HCT116 (cell line): ENCODE data around the gene NUDT2. TPM values are rescaled to one million over a fixed set of nuclear protein-coding genes. Genes with fewer than 3 reads are reported as not detected.

Source experiments
- ATAC-seq: fragments of 200-7000 bp; cut with Tn5 transposase; 2 replicates; pipeline ENCODE4 v1.9.1; 2020; ENCODE audit warnings: mild to moderate bottlenecking, moderate library complexity
- BruUV-seq: library from RNA; stranded (reverse); fragments of 400-500 nt; replicated peaks from 2 replicates; lab custom pipeline; 2021; lab: Mats Ljungman, UMichigan
- CTCF ChIA-PET: fragments of 300-600 bp; sonication (Branson Sonifier 250); formaldehyde crosslinking; loops from one replicate; lab custom pipeline; 2021; ENCODE audit warnings: antibody characterized with exemption; lab: Charles Lee
- POLR2A ChIA-PET: fragments of 300-600, 350-600 bp; sonication (Branson Sonifier 250); formaldehyde crosslinking; loops from one replicate; lab custom pipeline; 2021; ENCODE audit warnings: antibody characterized with exemption; lab: Charles Lee
- RAD21 ChIA-PET, 2 experiments: fragments of 300-600 bp; sonication (Branson Sonifier 250); formaldehyde crosslinking; loops; one replicate each; lab custom pipeline; 2023; ENCODE audit warnings: low total read pairs in 2 of 2; ENCODE audit not compliant: uncharacterized antibody in 2 of 2, unreplicated experiment in 2 of 2, low non-redundant PET in 1 of 2; lab: Charles Lee
- DNase-seq: peaks from one replicate; pipeline ENCODE4 v3.0.0-alpha.2; 2010; ENCODE audit warnings: low read depth, low spot score
- H2AFZ ChIP-seq: fragments of 200-600 bp; shearing (Covaris generic), sonication (generic); 2 replicates; pipeline ENCODE4 v1.6.1; 2017; ENCODE audit warnings: low read depth, mixed run types, mixed read lengths, antibody characterized with exemption, low read length; ENCODE audit not compliant: poor library complexity, severe bottlenecking
- H3K27ac ChIP-seq: 2 replicates; pipeline ENCODE4 v1.5.1; 2012; ENCODE audit warnings: low read depth, low read length
- H3K27me3 ChIP-seq: fragments of 200-600 bp; sonication (generic); 2 replicates; pipeline ENCODE4 v1.6.1; 2016; ENCODE audit warnings: mixed run types, low read length, mixed read lengths; ENCODE audit not compliant: insufficient read depth
- H3K36me3 ChIP-seq, 2 experiments: fragments of 200-500 bp in 1 of 2; fragments of 200-600 bp in 1 of 2; sonication (Bioruptor generic) in 1 of 2; sonication (generic) in 1 of 2; 2 replicates each; pipeline versions ENCODE4 v1.5.1 to v1.6.1; 2014 to 2016; ENCODE audit warnings: low read length in 2 of 2, inconsistent platforms in 1 of 2, mixed read lengths in 1 of 2, mixed run types in 1 of 2; ENCODE audit not compliant: insufficient read depth in 2 of 2, control insufficient read depth in 1 of 2
- H3K4me1 ChIP-seq, 2 experiments: fragments of 200-600 bp in 1 of 2; sonication (generic) in 1 of 2; 2 replicates each; pipeline versions ENCODE4 v1.5.1 to v1.6.1; 2012 to 2017; ENCODE audit warnings: low read length in 2 of 2, inconsistent platforms in 1 of 2, mild to moderate bottlenecking in 1 of 2, mixed read lengths in 1 of 2, mixed run types in 1 of 2, moderate library complexity in 1 of 2; ENCODE audit not compliant: insufficient read depth in 2 of 2, control insufficient read depth in 1 of 2
- H3K4me2 ChIP-seq: fragments of 200-600 bp; sonication (generic); 2 replicates; pipeline ENCODE4 v1.6.1; 2017; ENCODE audit warnings: mixed run types, low read length, mixed read lengths
- H3K4me3 ChIP-seq, 2 experiments: fragments of 200-600 bp in 1 of 2; sonication (generic) in 1 of 2; replicated peaks in 1 of 2; 2 replicates each; pipeline ENCODE4 v1.5.1; 2011 to 2016; ENCODE audit warnings: low read length in 2 of 2, control low read depth in 1 of 2, low read depth in 1 of 2, mild to moderate bottlenecking in 1 of 2, mixed read lengths in 1 of 2, mixed run types in 1 of 2
- H3K79me2 ChIP-seq: fragments of 200-600 bp; sonication (generic); 2 replicates; pipeline ENCODE4 v1.6.1; 2017; ENCODE audit warnings: mild to moderate bottlenecking, mixed run types, low read length, moderate library complexity, mixed read lengths; ENCODE audit not compliant: insufficient read depth
- H3K9ac ChIP-seq: fragments of 200-600 bp; sonication (generic); 2 replicates; pipeline ENCODE4 v1.6.1; 2016; ENCODE audit warnings: low read length, mixed read lengths
- H3K9me2 ChIP-seq: fragments of 200-600 bp; sonication (generic), shearing (Covaris generic); 2 replicates; pipeline ENCODE4 v1.6.1; 2017; ENCODE audit warnings: mixed run types, mild to moderate bottlenecking, moderate library complexity; ENCODE audit not compliant: insufficient read depth
- H3K9me3 ChIP-seq, 2 experiments: fragments of 200-500 bp in 1 of 2; fragments of 200-600 bp in 1 of 2; sonication (Bioruptor generic) in 1 of 2; sonication (generic) in 1 of 2; 2 replicates each; pipeline ENCODE4 v1.6.1; 2014 to 2017; ENCODE audit warnings: low read length in 2 of 2, mixed read lengths in 2 of 2, inconsistent platforms in 1 of 2, low read depth in 1 of 2, mild to moderate bottlenecking in 1 of 2, mixed run types in 1 of 2, moderate library complexity in 1 of 2; ENCODE audit not compliant: control insufficient read depth in 1 of 2, insufficient read depth in 1 of 2
- H4K20me1 ChIP-seq: fragments of 200-600 bp; sonication (generic), shearing (Covaris generic); 2 replicates; pipeline ENCODE4 v1.6.1; 2017; ENCODE audit warnings: mixed run types, mild to moderate bottlenecking, moderate library complexity; ENCODE audit not compliant: insufficient read depth
- ATF3 ChIP-seq: IDR thresholded peaks from 2 replicates; pipeline ENCODE4 v1.6.1; 2012
- CBX3 ChIP-seq: IDR thresholded peaks from 2 replicates; pipeline ENCODE4 v1.6.1; 2012; ENCODE audit warnings: low read depth
- CEBPB ChIP-seq: IDR thresholded peaks from 2 replicates; pipeline ENCODE4 v1.6.1; 2012; ENCODE audit warnings: low read depth
- ELF1 ChIP-seq: IDR thresholded peaks from 2 replicates; pipeline ENCODE4 v1.6.1; 2012; ENCODE audit warnings: low read depth, borderline replicate concordance
- EZH2phosphoT487 ChIP-seq: fragments of 200-600 bp; IDR thresholded peaks from 2 replicates; pipeline ENCODE4 v1.6.1; 2018; ENCODE audit warnings: antibody characterized with exemption, borderline replicate concordance
- FOSL1 ChIP-seq: IDR thresholded peaks from 2 replicates; pipeline ENCODE4 v1.6.1; 2012; ENCODE audit warnings: low read depth
- JUND ChIP-seq: IDR thresholded peaks from 2 replicates; pipeline ENCODE4 v1.6.1; 2012
- POLR2A ChIP-seq: IDR thresholded peaks from 2 replicates; pipeline ENCODE4 v1.7.0; 2011; ENCODE audit warnings: borderline replicate concordance; ENCODE audit not compliant: insufficient read depth, insufficient read length; ENCODE audit errors: extremely low read depth
- POLR2AphosphoS5 ChIP-seq: IDR thresholded peaks from 2 replicates; pipeline ENCODE4 v1.6.1; 2011; ENCODE audit warnings: mild to moderate bottlenecking, low read depth, low read length, moderate library complexity
- RAD21 ChIP-seq: IDR thresholded peaks from 2 replicates; pipeline ENCODE4 v1.6.1; 2012; ENCODE audit warnings: low read depth, mild to moderate bottlenecking
- YY1 ChIP-seq: IDR thresholded peaks from 2 replicates; pipeline ENCODE4 v1.6.1; 2011; ENCODE audit warnings: low read length, low read depth, moderate library complexity, mild to moderate bottlenecking; ENCODE audit not compliant: insufficient replicate concordance; ENCODE audit errors: extremely low read depth
- ZNF274 ChIP-seq: fragments of 200-500 bp; sonication (Bioruptor generic); IDR thresholded peaks from 2 replicates; pipeline ENCODE4 v1.6.1; 2014; ENCODE audit warnings: mild to moderate bottlenecking, low read depth, low read length, inconsistent platforms
- intact Hi-C: fragments of 100-400 bp; cut with micrococcal nuclease; formaldehyde crosslinking; loops from 2 replicates; pipeline ENCODE4 v1.10.0; 2022
- total RNA-seq: library from RNA; stranded (reverse); gene quantifications from one replicate; pipeline ENCODE4 v1.2.1, GENCODE V29; 2021; ENCODE audit not compliant: unreplicated experiment
- TF ChIP-seq, protein P1 (sequence below), 3 experiments: fragments of 200-600 bp in 1 of 3; sonication (generic) in 1 of 3; IDR thresholded peaks in 2 of 3; conservative IDR thresholded peaks in 1 of 3; 2 replicates each; pipeline ENCODE4 v1.5.1; 2012 to 2017; ENCODE audit warnings: low read depth in 2 of 3, low read length in 2 of 3, antibody characterized with exemption in 1 of 3, borderline replicate concordance in 1 of 3, control low read depth in 1 of 3, mild to moderate bottlenecking in 1 of 3, mixed read lengths in 1 of 3, mixed run types in 1 of 3, moderate library complexity in 1 of 3; ENCODE audit not compliant: insufficient read depth in 1 of 3

NUDT2 gene
- total RNA-seq, 1 experiment from 2014 or later, result 39.3 TPM

- no peak for TF ChIP-seq FOSL1
- TF ChIP-seq ZNF274, result no peak
- TF ChIP-seq JUND, result no peak
- no peak for TF ChIP-seq RAD21
- TF ChIP-seq YY1, result peak; percentile 34
- peak; percentile 69 for TF ChIP-seq POLR2A
Measured at GRCh38 chr9:34328987-34329832, at the start of gene NUDT2, which contains the start of gene KIF24 (continued).

- no peak overlapping the region for H3K4me3 ChIP-seq
- H3K9ac ChIP-seq, result no peak overlapping the region
- no peaks in the 10 kb centered on the region for H4K20me1 ChIP-seq
- POLR2A ChIA-PET, result no interaction called here
- intact Hi-C loops, result no loop called here
- peaks cover 0 to under 1% of the 10 kb centered on the region in 2 experiments; a peak in 2 of 4 replicates for H3K36me3 ChIP-seq
- H2AFZ ChIP-seq, result no peak overlapping the region
- H3K27ac ChIP-seq, result no peak overlapping the region
- no peaks in the 10 kb centered on the region for H3K9me3 ChIP-seq
- no peak overlapping the region for H3K4me2 ChIP-seq
- CTCF ChIA-PET, result no interaction called here
- no peaks in the 10 kb centered on the region for H3K4me1 ChIP-seq
- DNase-seq, result no peak
- no peak for TF ChIP-seq CBX3
- TF ChIP-seq YY1, result no peak
- TF ChIP-seq ATF3, result no peak
- TF ChIP-seq ELF1, result no peak
- no peak for TF ChIP-seq POLR2AphosphoS5
- TF ChIP-seq JUND, result no peak
- no peak for TF ChIP-seq CEBPB
- no peak for TF ChIP-seq EZH2phosphoT487
- TF ChIP-seq, protein P1, sequence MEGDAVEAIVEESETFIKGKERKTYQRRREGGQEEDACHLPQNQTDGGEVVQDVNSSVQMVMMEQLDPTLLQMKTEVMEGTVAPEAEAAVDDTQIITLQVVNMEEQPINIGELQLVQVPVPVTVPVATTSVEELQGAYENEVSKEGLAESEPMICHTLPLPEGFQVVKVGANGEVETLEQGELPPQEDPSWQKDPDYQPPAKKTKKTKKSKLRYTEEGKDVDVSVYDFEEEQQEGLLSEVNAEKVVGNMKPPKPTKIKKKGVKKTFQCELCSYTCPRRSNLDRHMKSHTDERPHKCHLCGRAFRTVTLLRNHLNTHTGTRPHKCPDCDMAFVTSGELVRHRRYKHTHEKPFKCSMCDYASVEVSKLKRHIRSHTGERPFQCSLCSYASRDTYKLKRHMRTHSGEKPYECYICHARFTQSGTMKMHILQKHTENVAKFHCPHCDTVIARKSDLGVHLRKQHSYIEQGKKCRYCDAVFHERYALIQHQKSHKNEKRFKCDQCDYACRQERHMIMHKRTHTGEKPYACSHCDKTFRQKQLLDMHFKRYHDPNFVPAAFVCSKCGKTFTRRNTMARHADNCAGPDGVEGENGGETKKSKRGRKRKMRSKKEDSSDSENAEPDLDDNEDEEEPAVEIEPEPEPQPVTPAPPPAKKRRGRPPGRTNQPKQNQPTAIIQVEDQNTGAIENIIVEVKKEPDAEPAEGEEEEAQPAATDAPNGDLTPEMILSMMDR (IDR thresholded peaks at IDR 0.05 in 2 of 3, conservative IDR thresholded peaks at IDR 0.05 in 1 of 3; ENCODE audit: borderline replicate concordance in 1 of 3, insufficient read depth in 1 of 3, low read depth in 2 of 3, low read length in 2 of 3), result no peak
- H3K9me2 ChIP-seq, result no peaks in the 10 kb centered on the region
- no peaks in the 10 kb centered on the region for H3K27me3 ChIP-seq
- BruUV-seq, result no TSS peak
- no peak for ATAC-seq
- H3K79me2 ChIP-seq, result no peaks in the 10 kb centered on the region
- RAD21 ChIA-PET, result no interaction called here
Measured at GRCh38 chr9:34282096-34282495, 47.3 kb upstream of the NUDT2 start.
